Ovary (tissue), 9 donors: ENCODE results near the gene DCTPP1. TPM values are rescaled to one million over a fixed set of nuclear protein-coding genes. Genes with fewer than 3 reads are reported as not detected.

Experiments
- DNase-seq, 5 donors: peaks; one replicate each; pipeline ENCODE4 v3.0.0-alpha.2; 2019 to 2020
- H3K27ac ChIP-seq, 2 donors: fragments of 200-600 bp; one replicate each; pipeline versions ENCODE4 v1.5.1 to v1.8.0; 2019 to 2022
- H3K27me3 ChIP-seq: fragments of 200-600 bp; one replicate; pipeline ENCODE4 v1.8.0; 2022
- H3K36me3 ChIP-seq: fragments of 200-600 bp; sonication (generic); one replicate; pipeline ENCODE4 v1.5.1; 2019
- H3K4me1 ChIP-seq: one replicate; pipeline ENCODE4 v1.8.1; 2013; ENCODE audit warnings: mild to moderate bottlenecking, moderate library complexity; ENCODE audit not compliant: insufficient read depth
- H3K4me3 ChIP-seq: fragments of 200-600 bp; sonication (generic); one replicate; pipeline ENCODE4 v1.5.1; 2017
- H3K9me3 ChIP-seq, 2 donors: fragments of 200-600 bp in 1 of 2; sonication (generic) in 1 of 2; one replicate each; pipeline versions ENCODE4 v1.5.1 to v1.8.1; 2013 to 2019; ENCODE audit warnings: mild to moderate bottlenecking in 1 of 2, moderate library complexity in 1 of 2
- EP300 ChIP-seq: sonication (generic); formaldehyde crosslinking; IDR thresholded peaks from one replicate; pipeline ENCODE4 v1.6.1; 2017; ENCODE audit warnings: antibody characterized with exemption
- POLR2A ChIP-seq: fragments of 450-650 bp; IDR thresholded peaks from one replicate; pipeline ENCODE4 v1.6.1; 2017; ENCODE audit warnings: antibody characterized with exemption, mild to moderate bottlenecking, moderate library complexity
- WGBS, 3 donors: extraction: QIAGEN DNeasy Blood & Tissue Kit in 1 of 3; methylation state at CpG; one replicate each; pipeline versions ENCODE4 v1.1.5 to v1.1.7; 2013 to 2017; 5-methylcytosine and 5-hydroxymethylcytosine counted together
- intact Hi-C, 4 donors: fragments of 100-400 bp; cut with DNase I; formaldehyde crosslinking; loops; one replicate each; pipeline versions ENCODE4 v1.11.0 to v1.15.1; 2022 to 2023
- polyA plus RNA-seq, 2 donors: library from polyadenylated mRNA; stranded (reverse); fragments of 200-250 nt in 1 of 2; fragments of 350-450 nt in 1 of 2; fragmentation: Illumina TruSeq in 1 of 2; extraction: RNeasy Lipid Tissue Mini Kit (QIAGEN cat#74804) in 1 of 2; gene quantifications; one replicate each; pipeline ENCODE4 v1.2.3, GENCODE V29; 2013 to 2014
- total RNA-seq, 7 donors: library from RNA; depleted of rRNA in 2 of 7; stranded (reverse); fragments of >200 nt in 2 of 7; fragmentation: NEBNext Ultra II Directional in 3 of 7; extraction: Animal tissue kit (Norgen Biotek cat#: 25700) in 3 of 7; gene quantifications; one replicate each; pipeline versions ENCODE4 v1.1.0 to v1.2.4, GENCODE V29; 2016 to 2023
- TF ChIP-seq, protein P1 (sequence below), 3 donors: fragments of 450-650 bp in 2 of 3; fragments of 200-600 bp in 1 of 3; IDR thresholded peaks; one replicate each; pipeline versions ENCODE4 v1.5.1 to v1.8.0; 2016 to 2022; ENCODE audit warnings: antibody characterized with exemption in 3 of 3, mild to moderate bottlenecking in 1 of 3
- donor health status: DM: no; HTN: no; CAD: no; lungs with moderate emphysema.
- donor health status: DM: no; HTN: no; CAD: no.
- donor health status: Bipolar disorder and iron deficiency.
- donor health status: DM: yes; HTN: yes; CAD: no.
- donor health status: DM: no; HTN: no; CAD: no.
- donor health status: DM: yes; HTN: yes; CAD: no.

DCTPP1 gene
- total and polyA plus RNA-seq, 9 donors: 13.2 to 34.4 (median 22.6) TPM

DNA sequence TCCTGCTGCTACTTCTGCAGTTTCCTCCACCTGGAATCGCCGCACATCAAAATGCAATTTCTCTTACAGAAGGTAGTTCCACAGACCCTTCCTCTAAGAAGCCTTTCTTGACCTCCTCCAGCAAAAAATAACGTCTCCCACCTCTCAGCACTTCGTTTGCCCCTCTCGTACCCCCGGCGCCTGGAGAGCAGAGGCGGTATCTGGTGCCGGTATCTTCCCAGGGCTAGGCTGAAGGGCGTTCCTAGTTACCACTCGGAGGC lies 482 bp downstream of the DCTPP1 start:
- H3K4me1 ChIP-seq: peaks cover 7% of the 10 kb centered on the region
- 1 to 2% (median 1%) methylated on average over 11 of the region's 11 CpGs for WGBS, 3 donors
- H3K9me3 ChIP-seq: no peaks in the 10 kb centered on the region
- H3K27me3 ChIP-seq: no peaks in the 10 kb centered on the region
- no peaks in the 10 kb centered on the region for H3K36me3 ChIP-seq
- peak overlapping the region; percentile 57 for H3K4me3 ChIP-seq
- TF ChIP-seq EP300: no peak
- TF ChIP-seq, protein P1, sequence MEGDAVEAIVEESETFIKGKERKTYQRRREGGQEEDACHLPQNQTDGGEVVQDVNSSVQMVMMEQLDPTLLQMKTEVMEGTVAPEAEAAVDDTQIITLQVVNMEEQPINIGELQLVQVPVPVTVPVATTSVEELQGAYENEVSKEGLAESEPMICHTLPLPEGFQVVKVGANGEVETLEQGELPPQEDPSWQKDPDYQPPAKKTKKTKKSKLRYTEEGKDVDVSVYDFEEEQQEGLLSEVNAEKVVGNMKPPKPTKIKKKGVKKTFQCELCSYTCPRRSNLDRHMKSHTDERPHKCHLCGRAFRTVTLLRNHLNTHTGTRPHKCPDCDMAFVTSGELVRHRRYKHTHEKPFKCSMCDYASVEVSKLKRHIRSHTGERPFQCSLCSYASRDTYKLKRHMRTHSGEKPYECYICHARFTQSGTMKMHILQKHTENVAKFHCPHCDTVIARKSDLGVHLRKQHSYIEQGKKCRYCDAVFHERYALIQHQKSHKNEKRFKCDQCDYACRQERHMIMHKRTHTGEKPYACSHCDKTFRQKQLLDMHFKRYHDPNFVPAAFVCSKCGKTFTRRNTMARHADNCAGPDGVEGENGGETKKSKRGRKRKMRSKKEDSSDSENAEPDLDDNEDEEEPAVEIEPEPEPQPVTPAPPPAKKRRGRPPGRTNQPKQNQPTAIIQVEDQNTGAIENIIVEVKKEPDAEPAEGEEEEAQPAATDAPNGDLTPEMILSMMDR (IDR thresholded peaks at IDR 0.05): no peak
- no peak for TF ChIP-seq POLR2A
- peak overlapping the region in 1 of 2 donors; percentile 71 for H3K27ac ChIP-seq
- DNase-seq: no peak
- intact Hi-C loops: loop anchor here in 2 of 4 donors (10.0 kb wide), 2 partner anchors 125 to 195 kb away; partner anchors contain the start of gene ZNF764 (in 1 of the 2)

DNA sequence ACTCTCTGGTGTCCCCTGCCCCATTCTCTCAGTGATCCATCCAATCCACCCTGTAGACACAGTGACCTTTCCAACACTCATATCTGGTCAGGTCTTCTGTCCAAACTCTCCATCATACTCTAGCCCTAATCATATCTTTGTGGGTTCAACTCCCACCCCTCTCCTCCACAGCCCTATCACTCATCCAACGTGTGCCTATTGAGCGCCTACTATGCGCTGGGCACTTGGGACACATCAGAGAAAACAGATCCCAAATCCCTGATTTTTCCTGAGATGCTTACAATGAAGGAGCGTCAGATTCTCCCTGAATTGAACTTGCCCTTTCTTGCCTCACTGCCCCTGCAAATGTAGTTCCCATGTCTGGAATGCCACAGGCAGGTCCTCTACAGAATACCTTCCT lies 1.8 kb downstream of the DCTPP1 start:
- Histone ChIP-seq H3K4me1 (peaks cover 7% of the 10 kb centered on the region), H3K4me3 (no peak overlapping the region), H3K9me3 (no peaks in the 10 kb centered on the region), H3K27ac (no peak overlapping the region), H3K27me3 (no peaks in the 10 kb centered on the region), H3K36me3 (no peaks in the 10 kb centered on the region)
- 83 to 87% (median 84%) methylated on average over 4 of the region's 4 CpGs for WGBS, 3 donors
- TF ChIP-seq, protein P1 (IDR thresholded peaks at IDR 0.05): no peak
- DNase-seq: no peak
- intact Hi-C loops: loop anchor here in 2 of 4 donors (10.0 kb wide), 2 partner anchors 127 to 197 kb away; partner anchors contain the start of gene ZNF764 (in 1 of the 2)

DNA sequence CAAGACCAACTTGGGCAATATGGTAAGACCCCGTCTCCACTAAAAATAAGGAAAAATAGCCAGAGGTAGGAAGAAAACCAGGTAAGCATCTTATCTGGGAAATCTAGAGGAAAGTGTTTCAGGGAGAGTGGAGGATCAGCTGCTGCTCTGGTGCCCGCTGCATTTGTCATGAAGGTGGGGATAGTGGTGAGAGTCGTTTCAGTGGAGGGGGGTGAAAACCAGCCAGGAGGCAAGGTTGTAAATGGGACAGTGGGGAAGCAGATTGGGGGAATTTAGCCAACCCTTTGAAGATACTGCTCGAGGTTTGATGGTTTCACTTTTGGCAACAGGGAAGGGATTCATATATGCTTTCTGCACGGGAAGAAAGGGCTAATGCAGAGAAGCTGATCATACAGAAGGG lies 8.8 kb downstream of the DCTPP1 start:
- Histone ChIP-seq H3K4me1 (peaks cover 5% of the 10 kb centered on the region), H3K4me3 (no peak overlapping the region), H3K36me3 (no peaks in the 10 kb centered on the region), H3K27ac (no peak overlapping the region), H3K9me3 (no peaks in the 10 kb centered on the region), H3K27me3 (no peaks in the 10 kb centered on the region)
- intact Hi-C loops: loop anchor here in 2 of 4 donors (10.0 kb wide), 2 partner anchors 134 to 204 kb away; partner anchors contain the start of gene ZNF764 (in 1 of the 2)
- 60 to 70% (median 63%) methylated on average over 5 of the region's 5 CpGs for whole genome bisulfite sequencing, 3 donors
- DNase-seq: no peak
- no peak for TF ChIP-seq EP300
- TF ChIP-seq, protein P1 (IDR thresholded peaks at IDR 0.05): no peak
- TF ChIP-seq POLR2A: no peak

DNA sequence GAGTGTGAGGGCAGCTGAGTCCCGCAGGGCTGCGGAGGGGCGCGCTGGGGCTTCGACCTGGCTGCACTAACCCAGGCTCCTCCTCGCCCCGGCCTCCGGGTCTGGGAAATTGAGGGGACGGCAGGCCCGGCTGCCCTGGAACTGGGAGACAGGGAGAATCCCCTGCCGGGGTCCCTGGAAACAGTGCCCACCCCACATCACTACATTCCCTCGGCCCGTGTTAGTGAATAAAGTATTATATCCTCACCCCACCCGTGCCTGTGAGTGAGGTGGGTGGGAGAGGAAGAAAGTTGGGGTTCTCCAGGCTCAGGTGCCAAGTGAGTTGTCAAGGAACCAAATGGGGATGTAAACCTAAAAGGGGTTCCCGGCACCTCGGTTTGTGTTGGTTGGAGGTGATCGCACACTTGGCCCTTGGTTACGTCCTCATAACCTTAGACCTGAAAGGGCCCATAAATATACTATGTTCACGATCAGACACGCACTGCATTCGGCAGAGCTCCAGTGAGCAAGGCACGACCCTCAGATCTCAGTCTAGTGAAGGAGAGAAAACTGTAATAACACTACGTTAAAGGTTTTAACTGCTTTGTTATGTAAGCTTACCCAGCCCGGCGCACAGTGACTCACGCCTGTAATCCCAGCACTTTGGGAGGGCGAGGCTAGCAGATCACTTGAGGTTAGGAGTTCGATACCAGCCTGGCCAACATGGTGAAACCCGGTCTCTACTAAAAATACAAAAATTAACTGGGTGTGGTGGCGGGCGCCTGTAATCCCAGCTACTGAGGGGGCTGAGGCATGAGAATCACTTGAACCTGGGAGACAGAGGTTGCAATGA lies 11.3 kb downstream of the DCTPP1 start:
- WGBS, 3 donors: 57 to 77% (median 69%) methylated on average over 25 to 31 of the region's 31 CpGs
- Histone ChIP-seq H3K9me3 (no peaks in the 10 kb centered on the region), H3K27me3 (no peaks in the 10 kb centered on the region), H3K4me1 (peaks cover 5% of the 10 kb centered on the region), H3K4me3 (peak overlapping the region; percentile 46), H3K36me3 (no peaks in the 10 kb centered on the region), H3K27ac (peak overlapping the region in 1 of 2 donors; percentile 69)
- TF ChIP-seq EP300 (no peak), POLR2A (no peak)
- intact Hi-C loops: loop anchor here in 2 of 4 donors (5.0 to 10.0 kb wide), 2 partner anchors 324 to 326 kb away; partner anchors contain the start of genes TBX6 (in 2 of the 2) and YPEL3 (in 1 of the 2)
- no peak for DNase-seq
